ENCODE measurements around the gene POLR3A.

GRCh38 chr10:78002541-78003288 is 26.6 kb downstream of the POLR3A start:
- TF ChIP-seq, protein P1, sequence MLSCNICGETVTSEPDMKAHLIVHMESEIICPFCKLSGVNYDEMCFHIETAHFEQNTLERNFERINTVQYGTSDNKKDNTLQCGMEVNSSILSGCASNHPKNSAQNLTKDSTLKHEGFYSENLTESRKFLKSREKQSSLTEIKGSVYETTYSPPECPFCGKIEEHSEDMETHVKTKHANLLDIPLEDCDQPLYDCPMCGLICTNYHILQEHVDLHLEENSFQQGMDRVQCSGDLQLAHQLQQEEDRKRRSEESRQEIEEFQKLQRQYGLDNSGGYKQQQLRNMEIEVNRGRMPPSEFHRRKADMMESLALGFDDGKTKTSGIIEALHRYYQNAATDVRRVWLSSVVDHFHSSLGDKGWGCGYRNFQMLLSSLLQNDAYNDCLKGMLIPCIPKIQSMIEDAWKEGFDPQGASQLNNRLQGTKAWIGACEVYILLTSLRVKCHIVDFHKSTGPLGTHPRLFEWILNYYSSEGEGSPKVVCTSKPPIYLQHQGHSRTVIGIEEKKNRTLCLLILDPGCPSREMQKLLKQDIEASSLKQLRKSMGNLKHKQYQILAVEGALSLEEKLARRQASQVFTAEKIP (CRISPR knock-in tag; IDR thresholded peaks at IDR 0.05; ENCODE audit: borderline replicate concordance) = no peak
- TF ChIP-seq HOXA7 (CRISPR knock-in tag; IDR thresholded peaks at IDR 0.05) (no peak), MXI1 (IDR thresholded peaks at IDR 0.05; ENCODE audit: borderline replicate concordance, low read depth, low read length) (no peak), ZBTB8A (CRISPR knock-in tag; IDR thresholded peaks at IDR 0.05; ENCODE audit: borderline replicate concordance, low read depth) (no peak), EED (CRISPR knock-in tag; IDR thresholded peaks at IDR 0.05) (no peak), EZH2 (conservative IDR thresholded peaks at IDR 0.05; ENCODE audit: low read depth, low read length) (no peak)
